Body of pancreas (tissue), 4 donors: ENCODE data around the gene DMD. TPM values are rescaled to one million over a fixed set of nuclear protein-coding genes. Genes with fewer than 3 reads are reported as not detected.

Source experiments
- ATAC-seq: fragments of 150-250 bp; one replicate; pipeline ENCODE4 v1.9.1; 2016
- DNase-seq, 4 donors: peaks; one replicate each; pipeline ENCODE4 v3.0.0-alpha.2; 2019
- H3K27ac ChIP-seq, 4 donors: fragments of 200-600 bp; sonication (generic); 1 replicate in 3 of 4; 2 replicates in 1 of 4; pipeline versions ENCODE4 v1.5.1 to v1.6.1; 2016 to 2019; ENCODE audit warnings: mild to moderate bottlenecking in 1 of 4, mixed read lengths in 1 of 4, moderate library complexity in 1 of 4
- H3K27me3 ChIP-seq, 2 donors: fragments of 200-600 bp; sonication (generic); one replicate each; pipeline ENCODE4 v1.6.0; 2016; ENCODE audit warnings: mild to moderate bottlenecking in 1 of 2
- H3K36me3 ChIP-seq, 2 donors: fragments of 200-600 bp; sonication (generic); replicated peaks in 1 of 2; 2 replicates each; pipeline ENCODE4 v1.5.1; 2016; ENCODE audit warnings: low read depth in 2 of 2; ENCODE audit not compliant: insufficient read depth in 1 of 2
- H3K4me1 ChIP-seq: fragments of 200-600 bp; sonication (generic); one replicate; pipeline ENCODE4 v1.6.0; 2016
- H3K4me3 ChIP-seq, 2 donors: fragments of 200-600 bp; sonication (generic); 1 replicate in 1 of 2; 2 replicates in 1 of 2; pipeline ENCODE4 v1.5.1; 2016 to 2019
- H3K9me3 ChIP-seq, 3 donors: fragments of 200-600 bp; sonication (generic); 1 replicate in 2 of 3; 2 replicates in 1 of 3; pipeline ENCODE4 v1.5.1; 2016
- POLR2A ChIP-seq, 3 donors: fragments of 450-650 bp; IDR thresholded peaks; one replicate each; pipeline ENCODE4 v1.6.1; 2016; ENCODE audit warnings: antibody characterized with exemption in 3 of 3, mild to moderate bottlenecking in 2 of 3
- WGBS, 2 donors: methylation state at CpG; one replicate each; pipeline ENCODE4 v1.1.5; 2017; 5-methylcytosine and 5-hydroxymethylcytosine counted together
- intact Hi-C: fragments of 100-400 bp; cut with DNase I; formaldehyde crosslinking; loops from one replicate; pipeline ENCODE4 v1.15.1; 2023
- total RNA-seq, 2 donors: library from RNA; depleted of rRNA; stranded (reverse); fragments of >200 nt; gene quantifications; one replicate each; pipeline ENCODE4 v1.1.0, GENCODE V29; 2016
- TF ChIP-seq, protein P1 (sequence below), 7 experiments: fragments of 450-650 bp in 4 of 7; fragments of 200-600 bp in 3 of 7; sonication (generic) in 3 of 7; IDR thresholded peaks; one replicate each; pipeline ENCODE4 v1.5.1; 2016 to 2019; ENCODE audit warnings: antibody characterized with exemption in 7 of 7

Gene DMD
- total RNA-seq, 2 donors from 2014 or later: 28.5 to 38.6 TPM

DNA sequence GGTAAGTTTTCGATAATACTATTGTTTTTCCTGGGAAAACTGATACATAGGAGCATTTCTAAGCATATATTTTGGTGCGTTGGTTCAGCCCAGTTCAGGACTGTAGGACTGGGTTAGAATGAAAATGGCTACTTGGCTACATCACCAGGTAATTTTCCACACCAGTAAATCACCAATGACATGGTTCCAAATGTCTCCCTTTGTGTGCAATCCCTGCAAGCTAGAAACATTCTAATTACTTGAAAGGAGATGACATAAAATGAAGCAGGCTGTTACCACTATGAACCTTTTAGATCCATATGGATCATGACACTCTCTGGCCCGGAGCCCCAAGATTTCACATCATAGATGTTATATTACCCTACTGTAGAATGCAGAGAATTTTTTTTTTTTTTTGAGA lies 1562.1 kb downstream of the DMD start:
- intact Hi-C loops: no loop called here
- WGBS, 2 donors: 91 to 92% methylated on average over 3 of the region's 3 CpGs
- H3K27me3 ChIP-seq: no peaks in the 10 kb centered on the region

DNA sequence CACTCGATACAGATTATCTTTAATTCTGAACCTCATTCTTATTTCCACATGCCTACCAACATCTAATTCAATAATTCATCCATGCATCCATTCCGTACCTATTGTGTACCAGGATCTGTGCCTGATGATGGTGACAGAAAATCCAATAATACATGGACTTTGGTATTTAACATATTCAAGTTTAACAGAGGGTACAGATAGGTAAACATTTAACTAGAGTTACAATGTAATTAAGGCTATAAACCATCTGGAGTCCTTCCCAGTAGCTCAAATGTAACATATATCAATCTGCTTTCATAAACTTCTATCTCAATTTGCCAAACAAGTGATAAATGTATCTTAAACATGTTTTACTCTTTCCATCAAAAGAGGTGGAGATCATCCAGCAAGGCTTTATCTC lies 1578.0 kb downstream of the DMD start:
- WGBS, 2 donors: 43 to 46% methylated on average over 2 of the region's 2 CpGs
- no peak overlapping the region for H3K4me3 ChIP-seq
- H3K27ac ChIP-seq: no peak overlapping the region
- TF ChIP-seq, protein P1, sequence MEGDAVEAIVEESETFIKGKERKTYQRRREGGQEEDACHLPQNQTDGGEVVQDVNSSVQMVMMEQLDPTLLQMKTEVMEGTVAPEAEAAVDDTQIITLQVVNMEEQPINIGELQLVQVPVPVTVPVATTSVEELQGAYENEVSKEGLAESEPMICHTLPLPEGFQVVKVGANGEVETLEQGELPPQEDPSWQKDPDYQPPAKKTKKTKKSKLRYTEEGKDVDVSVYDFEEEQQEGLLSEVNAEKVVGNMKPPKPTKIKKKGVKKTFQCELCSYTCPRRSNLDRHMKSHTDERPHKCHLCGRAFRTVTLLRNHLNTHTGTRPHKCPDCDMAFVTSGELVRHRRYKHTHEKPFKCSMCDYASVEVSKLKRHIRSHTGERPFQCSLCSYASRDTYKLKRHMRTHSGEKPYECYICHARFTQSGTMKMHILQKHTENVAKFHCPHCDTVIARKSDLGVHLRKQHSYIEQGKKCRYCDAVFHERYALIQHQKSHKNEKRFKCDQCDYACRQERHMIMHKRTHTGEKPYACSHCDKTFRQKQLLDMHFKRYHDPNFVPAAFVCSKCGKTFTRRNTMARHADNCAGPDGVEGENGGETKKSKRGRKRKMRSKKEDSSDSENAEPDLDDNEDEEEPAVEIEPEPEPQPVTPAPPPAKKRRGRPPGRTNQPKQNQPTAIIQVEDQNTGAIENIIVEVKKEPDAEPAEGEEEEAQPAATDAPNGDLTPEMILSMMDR (IDR thresholded peaks at IDR 0.05): no peak
- no peak for TF ChIP-seq POLR2A (IDR thresholded peaks at IDR 0.05)
- H3K9me3 ChIP-seq: no peaks in the 10 kb centered on the region
- DNase-seq (no peak), ATAC-seq (no peak)
- intact Hi-C loops: no loop called here
- no peaks in the 10 kb centered on the region for H3K27me3 ChIP-seq
- H3K4me1 ChIP-seq: no peaks in the 10 kb centered on the region
- no peaks in the 10 kb centered on the region for H3K36me3 ChIP-seq

More for the DNA sequence above, 1562.1 kb downstream of the DMD start:
- Histone ChIP-seq H3K4me1 (no peaks in the 10 kb centered on the region), H3K9me3 (no peaks in the 10 kb centered on the region), H3K27ac (no peak overlapping the region), H3K4me3 (no peak overlapping the region), H3K36me3 (no peaks in the 10 kb centered on the region)
- DNase-seq (no peak), ATAC-seq (no peak)
- TF ChIP-seq, protein P1 (IDR thresholded peaks at IDR 0.05): no peak
- no peak for TF ChIP-seq POLR2A (IDR thresholded peaks at IDR 0.05)

DNA sequence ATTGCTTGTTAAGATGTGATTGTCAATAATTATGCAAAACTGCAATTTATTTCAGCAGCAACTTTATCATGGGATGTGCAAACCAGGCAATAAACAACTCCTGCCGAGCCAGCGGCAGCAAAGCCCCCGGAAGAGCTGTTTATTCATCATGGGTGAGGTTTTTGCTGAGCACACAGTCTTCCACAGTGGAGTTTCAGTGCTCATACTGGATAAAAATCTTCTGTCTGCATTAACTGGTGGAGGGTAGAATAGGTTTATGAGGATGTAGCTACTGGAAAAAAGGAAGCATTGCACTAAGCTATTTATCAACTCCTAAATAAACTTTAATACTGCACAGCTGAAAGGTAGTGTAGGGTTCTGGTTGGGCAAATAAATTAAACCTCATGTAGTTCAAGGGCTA lies 1582.2 kb downstream of the DMD start:
- no peak overlapping the region for H3K27ac ChIP-seq
- no peaks in the 10 kb centered on the region for H3K9me3 ChIP-seq
- no peak for ATAC-seq
- H3K4me3 ChIP-seq: no peak overlapping the region
- intact Hi-C loops: no loop called here
- WGBS, 2 donors: 16 to 27% methylated on average over 3 of the region's 3 CpGs
- DNase-seq: no peak
- TF ChIP-seq, protein P1 (IDR thresholded peaks at IDR 0.05): no peak
- TF ChIP-seq POLR2A (IDR thresholded peaks at IDR 0.05): no peak
- no peaks in the 10 kb centered on the region for H3K4me1 ChIP-seq
- H3K36me3 ChIP-seq: no peaks in the 10 kb centered on the region
- H3K27me3 ChIP-seq: no peaks in the 10 kb centered on the region

DNA sequence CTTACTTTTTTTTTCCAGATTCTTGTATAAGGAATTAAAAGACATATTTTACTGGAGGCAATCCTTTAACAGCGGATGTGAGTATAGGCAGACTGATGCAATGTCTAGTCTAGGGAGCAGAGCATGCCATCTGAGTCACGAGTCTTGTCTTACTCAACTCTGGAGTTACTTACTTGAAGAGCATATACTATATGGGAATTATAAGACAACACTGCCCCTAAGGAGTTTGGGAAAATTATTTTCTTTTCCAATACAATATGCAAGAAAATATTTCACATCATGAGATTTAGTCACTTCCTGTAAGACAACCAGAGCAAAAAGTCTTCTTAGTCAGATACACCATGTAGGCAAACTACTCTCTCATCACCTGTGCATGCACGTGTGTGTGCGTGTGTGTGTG lies 1602.2 kb downstream of the DMD start:
- Histone ChIP-seq H3K4me1 (no peaks in the 10 kb centered on the region), H3K27ac (no peak overlapping the region), H3K4me3 (no peak overlapping the region), H3K9me3 (no peaks in the 10 kb centered on the region), H3K27me3 (no peaks in the 10 kb centered on the region), H3K36me3 (no peaks in the 10 kb centered on the region)
- intact Hi-C loops: no loop called here
- no peak for ATAC-seq
- no peak for TF ChIP-seq POLR2A (IDR thresholded peaks at IDR 0.05)
- TF ChIP-seq, protein P1 (IDR thresholded peaks at IDR 0.05): no peak
- DNase-seq: no peak
- WGBS, 2 donors: 52 to 63% methylated on average over 4 of the region's 4 CpGs

DNA sequence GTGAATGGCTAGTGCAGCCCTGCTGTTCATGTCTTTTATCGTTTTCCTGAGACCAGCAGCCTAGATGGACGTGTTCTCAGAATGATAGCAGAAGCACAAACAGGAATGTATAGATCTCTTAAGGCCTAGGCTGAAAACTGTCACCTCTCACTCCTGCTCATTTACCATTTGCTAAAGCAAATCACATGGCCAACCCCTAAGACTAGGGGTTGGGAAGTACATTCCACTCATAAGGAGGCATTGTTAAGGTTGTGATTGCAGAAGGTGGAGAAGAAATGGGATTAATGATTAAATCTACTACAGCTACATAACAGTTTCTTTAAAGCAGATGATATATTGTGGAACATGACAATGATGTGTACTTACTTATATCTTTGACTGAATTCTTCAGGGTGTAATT lies 1602.7 kb downstream of the DMD start:
- H3K4me3 ChIP-seq: no peak overlapping the region
- H3K27ac ChIP-seq: no peak overlapping the region
- ATAC-seq: no peak
- no peaks in the 10 kb centered on the region for H3K36me3 ChIP-seq
- H3K9me3 ChIP-seq: no peaks in the 10 kb centered on the region
- H3K4me1 ChIP-seq: no peaks in the 10 kb centered on the region
- DNase-seq: no peak
- intact Hi-C loops: no loop called here
- no peaks in the 10 kb centered on the region for H3K27me3 ChIP-seq
- TF ChIP-seq, protein P1 (IDR thresholded peaks at IDR 0.05): no peak
- TF ChIP-seq POLR2A (IDR thresholded peaks at IDR 0.05): no peak
- 40 to 75% methylated on average over 2 of the region's 2 CpGs for WGBS, 2 donors
